Lung microvascular endothelial cell (primary cell): ENCODE results near the gene KITLG. TPM values are rescaled to one million over a fixed set of nuclear protein-coding genes. Genes with fewer than 3 reads are reported as not detected.
A peak's percentile ranks its signal among the peaks of the same experiment; 100 is the strongest.
"Not testable (repeated sequence)": the region's sequence is repeated elsewhere in the genome, so short reads cannot be mapped to it uniquely, and the experiment has no call there.

ENCODE experiments used
- DNase-seq, 2 donors: peaks; one replicate each; pipeline versions ENCODE4 v3.0.0 to v3.0.0-alpha.2; 2010; ENCODE audit warnings: low read depth in 2 of 2
- total RNA-seq: library from RNA; depleted of rRNA; stranded (reverse); fragments of >200 nt; gene quantifications from 2 replicates; pipeline ENCODE4 v1.2.1, GENCODE V29; 2014

Gene KITLG
- total RNA-seq, 1 donor from 2014 or later: 1.8 TPM

- no peak for DNase-seq
Measured at GRCh38 chr12:88544991-88545980, 35.0 kb downstream of the KITLG start.

- no peak for DNase-seq
Measured at GRCh38 chr12:88539893-88540292, 40.4 kb downstream of the KITLG start.

- no peak for DNase-seq
Measured at GRCh38 chr12:88538697-88539096, 41.6 kb downstream of the KITLG start.

GRCh38 chr12:88538250-88538649 lies 42.0 kb downstream of the KITLG start:
- DNase-seq: no peak

- no peak for DNase-seq
Measured at GRCh38 chr12:88530868-88531267, 49.4 kb downstream of the KITLG start.

- peak in 1 of 2 donors; percentile 49 for DNase-seq
Measured at GRCh38 chr12:88529531-88530488, 50.5 kb downstream of the KITLG start.

- no peak for DNase-seq
Measured at GRCh38 chr12:88522961-88523360, 57.3 kb downstream of the KITLG start.

- DNase-seq: no peak
Measured at GRCh38 chr12:88520436-88520820, 59.8 kb downstream of the KITLG start.

- peak; percentile 16 to 52 for DNase-seq
Measured at GRCh38 chr12:88519802-88520435, 60.4 kb downstream of the KITLG start.

GRCh38 chr12:88518863-88519403 lies 61.3 kb downstream of the KITLG start:
- peak in 1 of 2 donors; percentile 46 for DNase-seq

- DNase-seq: peak in 1 of 2 donors; percentile 2
Measured at GRCh38 chr12:88516811-88517210, 63.5 kb downstream of the KITLG start.

GRCh38 chr12:88510843-88511242 lies 69.4 kb downstream of the KITLG start:
- no peak for DNase-seq

- DNase-seq: no peak
Measured at GRCh38 chr12:88509851-88510250, 70.4 kb downstream of the KITLG start.

- DNase-seq: no peak
Measured at GRCh38 chr12:88509347-88509746, 70.9 kb downstream of the KITLG start.

- not testable (repeated sequence) for DNase-seq
Measured at GRCh38 chr12:88507851-88508250, 72.4 kb downstream of the KITLG start.

GRCh38 chr12:88507270-88507669 lies 73.0 kb downstream of the KITLG start:
- no peak for DNase-seq

GRCh38 chr12:88505696-88506095 lies 74.6 kb downstream of the KITLG start:
- no peak for DNase-seq

GRCh38 chr12:88503281-88503703 lies 77.0 kb downstream of the KITLG start:
- no peak for DNase-seq

- DNase-seq: peak in 1 of 2 donors; percentile 21
Measured at GRCh38 chr12:88501972-88502938, 78.0 kb downstream of the KITLG start.

- DNase-seq: no peak
Measured at GRCh38 chr12:88496891-88497371, 83.3 kb downstream of the KITLG start.
